ENCODE measurements around the gene DHX40. TPM values are rescaled to one million over a fixed set of nuclear protein-coding genes. Genes with fewer than 3 reads are reported as not detected.
A peak's percentile ranks its signal among the peaks of the same experiment; 100 is the strongest.
"Not testable (repeated sequence)": the region's sequence is repeated elsewhere in the genome, so short reads cannot be mapped to it uniquely, and the experiment has no call there.

Gene DHX40
- total RNA-seq, 1 donor from 2014 or later: 28.8 TPM

DNA sequence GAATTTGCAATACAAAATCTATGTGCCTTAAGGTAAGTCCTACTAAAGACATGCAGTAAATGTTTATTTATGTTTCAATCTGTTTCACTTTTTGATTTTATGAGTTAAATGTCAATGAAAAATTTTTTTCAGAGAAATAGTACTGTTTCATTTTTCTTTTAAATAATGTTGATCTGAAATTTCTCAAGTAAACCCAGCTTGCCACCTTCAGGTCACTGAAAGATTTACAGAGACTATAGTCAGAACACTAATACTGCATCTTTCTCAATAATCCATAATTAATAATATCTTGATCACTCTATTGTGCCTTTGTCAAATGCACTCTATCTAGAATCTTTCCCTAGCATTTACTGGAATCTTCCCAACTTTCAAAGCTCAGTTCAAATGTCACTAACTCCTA, 6.5 kb upstream of the DHX40 start:
- no peak for DNase-seq (ENCODE audit: extremely low read depth, low read depth, low spot score)

DNA sequence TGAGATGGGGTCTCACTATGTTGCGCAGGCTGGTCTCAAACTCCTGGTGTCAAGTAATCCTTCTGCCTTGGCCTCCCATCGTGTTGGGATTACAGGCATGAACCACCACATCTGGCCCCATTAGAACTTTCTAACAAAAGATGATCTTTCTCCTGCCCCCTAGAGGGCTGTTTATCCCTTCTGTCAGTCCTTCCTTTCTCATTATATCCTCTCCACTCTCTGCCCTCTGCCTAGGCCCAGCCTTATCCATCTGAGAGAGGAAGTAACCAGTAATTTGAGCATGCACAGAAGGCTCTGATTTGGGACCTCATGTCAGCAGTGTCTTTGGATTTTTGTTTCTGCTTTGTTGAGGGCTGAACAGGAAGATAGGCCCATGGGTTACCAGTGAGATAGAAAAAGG, 4.4 kb upstream of the DHX40 start:
- no peak for DNase-seq (ENCODE audit: extremely low read depth, low read depth, low spot score)

DNA sequence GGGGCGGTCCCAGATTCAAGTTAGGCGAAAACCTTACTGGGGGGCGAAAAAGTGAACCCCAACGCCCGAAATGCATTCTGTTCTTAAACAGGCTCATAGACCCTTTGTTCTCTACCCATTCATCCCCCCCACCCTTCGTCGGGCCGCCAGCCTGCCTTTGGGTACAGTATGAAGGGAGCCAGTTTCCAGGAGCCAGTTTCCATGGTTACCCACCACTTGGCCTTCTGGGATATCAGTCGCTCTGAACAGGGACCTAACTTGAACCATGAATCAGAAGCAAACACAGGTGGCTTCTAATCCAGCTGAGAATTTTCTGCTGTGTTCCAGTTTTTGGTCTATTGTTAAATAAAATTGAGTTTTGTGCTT, 532 bp downstream of the DHX40 start:
- no peak for DNase-seq (ENCODE audit: extremely low read depth, low read depth, low spot score)

GRCh38 chr17:59569151-59569550, 3.7 kb downstream of the DHX40 start:
- not testable (repeated sequence) for DNase-seq (ENCODE audit: extremely low read depth, low read depth, low spot score)

GRCh38 chr17:59572301-59572924, 7.0 kb downstream of the DHX40 start:
- DNase-seq (ENCODE audit: extremely low read depth, low read depth, low spot score): no peak

DNA sequence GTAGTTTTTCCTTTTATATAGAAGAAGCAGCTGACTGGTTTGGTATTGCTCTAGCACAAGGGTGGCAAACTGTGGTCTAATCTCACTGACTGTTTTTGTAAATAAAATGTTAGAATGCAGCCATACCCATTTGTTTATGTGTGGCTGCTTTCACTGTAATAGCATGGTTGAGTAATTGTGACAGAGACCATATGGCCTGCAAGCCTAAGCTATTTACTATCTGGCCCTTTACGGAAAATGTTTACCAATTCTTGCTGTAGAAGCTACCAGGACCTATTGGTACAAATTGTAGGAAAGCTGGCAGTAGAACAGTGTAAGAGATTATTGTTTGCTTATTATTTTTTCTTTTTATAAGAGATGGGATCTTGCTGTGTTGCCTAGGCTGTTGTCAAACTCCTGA, 18.8 kb downstream of the DHX40 start:
- not testable (repeated sequence) for DNase-seq (ENCODE audit: extremely low read depth, low read depth, low spot score)

DNA sequence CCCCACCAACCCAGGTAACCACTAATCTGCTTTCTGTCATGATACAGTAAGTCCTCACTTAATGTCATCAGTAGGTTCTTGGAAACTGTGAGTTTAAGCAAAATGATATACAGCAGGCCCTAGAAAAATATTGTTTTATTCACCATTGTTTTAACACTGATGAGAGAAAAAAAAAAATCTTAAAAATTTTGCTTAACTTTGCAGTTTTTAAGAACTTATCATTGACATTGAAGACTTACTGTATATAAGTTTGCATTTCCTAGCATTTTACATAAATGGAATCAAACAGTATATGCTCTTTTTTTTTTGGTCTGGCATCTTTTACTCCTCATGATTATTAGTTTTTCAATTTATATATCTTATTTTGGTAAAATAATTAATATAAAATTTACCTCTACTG, 34.8 kb downstream of the DHX40 start:
- no peak for DNase-seq (ENCODE audit: extremely low read depth, low read depth, low spot score)

DNA sequence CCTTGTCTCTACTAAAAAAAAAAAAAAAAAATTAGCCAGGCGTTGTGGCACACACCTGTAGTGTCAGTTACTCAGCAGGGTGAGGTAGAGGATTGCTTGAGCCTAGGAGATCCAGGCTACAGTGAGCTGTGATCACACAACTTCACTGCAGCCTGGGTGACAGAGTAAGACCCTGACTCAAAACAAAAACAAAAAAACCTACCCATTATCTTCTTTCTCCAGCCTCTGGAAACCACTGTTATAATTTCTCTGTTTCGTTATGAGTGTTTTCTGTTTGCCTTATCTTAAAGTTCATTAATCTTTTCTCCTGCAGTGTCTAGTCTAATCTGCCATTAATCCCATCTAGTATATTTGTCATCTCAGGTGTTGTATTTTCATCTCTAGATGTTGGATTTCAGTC, 35.7 kb downstream of the DHX40 start:
- no peak for DNase-seq (ENCODE audit: extremely low read depth, low read depth, low spot score)

DNA sequence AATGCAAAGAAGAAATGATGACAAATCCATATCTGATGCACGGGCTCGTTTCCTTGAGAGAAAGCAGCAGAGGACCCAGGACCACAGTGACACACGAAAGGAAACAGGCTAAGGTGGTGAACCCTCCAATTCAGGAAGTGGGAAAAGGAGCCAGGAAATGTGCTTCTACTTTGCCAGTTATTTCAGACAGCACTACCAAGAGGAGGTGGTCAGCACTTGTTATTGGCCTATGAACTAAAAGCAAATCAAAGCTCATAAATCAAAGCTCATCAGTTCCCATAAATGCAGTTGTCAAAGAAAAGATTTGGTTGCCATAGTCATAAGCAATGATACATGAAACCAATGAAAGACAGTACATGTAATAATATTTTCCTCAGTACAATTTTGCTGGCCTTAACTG, 41.7 kb downstream of the DHX40 start:
- no peak for DNase-seq (ENCODE audit: extremely low read depth, low read depth, low spot score)

DNA sequence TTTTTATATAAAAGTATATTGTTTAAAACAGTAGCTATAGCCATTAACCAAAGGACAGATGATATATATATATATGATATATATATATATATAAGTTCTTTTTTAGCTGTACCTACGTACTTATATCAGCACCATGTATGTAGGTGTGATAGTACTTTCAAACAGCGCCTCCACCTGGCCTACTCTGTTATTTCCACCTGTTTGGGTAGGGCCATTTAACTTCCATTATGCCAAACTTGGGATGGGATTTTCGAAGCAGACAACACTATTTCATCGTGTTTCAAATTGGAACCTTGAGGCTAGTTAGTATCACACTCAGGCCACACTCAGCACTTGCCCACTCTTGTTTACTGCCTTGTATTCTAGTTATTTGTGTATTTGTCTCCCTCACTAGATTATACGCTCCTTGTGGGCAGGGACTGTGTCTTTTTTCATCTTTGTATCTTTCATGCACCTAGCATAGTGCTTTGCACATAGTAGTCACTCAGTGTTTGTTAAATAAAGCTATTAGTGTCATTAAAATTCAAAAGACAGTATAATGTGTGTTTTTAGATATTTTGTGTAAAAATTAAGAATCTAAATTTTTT, 42.5 kb downstream of the DHX40 start:
- no peak for DNase-seq (ENCODE audit: extremely low read depth, low read depth, low spot score)

DNA sequence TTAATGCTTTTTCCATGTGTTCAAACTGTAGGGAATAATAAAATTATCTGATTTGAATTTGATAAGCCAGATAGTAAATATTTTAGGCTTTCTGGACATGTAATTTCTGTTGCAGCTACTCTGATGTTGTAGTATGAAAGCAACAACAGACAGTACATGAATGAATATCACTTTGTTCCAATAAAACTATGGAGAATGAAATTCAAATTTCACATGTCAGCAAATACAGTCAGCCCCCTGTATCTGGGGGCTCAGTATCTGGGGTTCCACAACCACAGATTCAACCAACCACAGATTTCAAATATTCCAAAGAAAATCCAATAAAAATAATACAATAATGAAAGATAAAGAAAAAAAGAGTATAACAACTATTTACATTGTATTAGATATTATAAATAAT, 46.1 kb downstream of the DHX40 start:
- no peak for DNase-seq (ENCODE audit: extremely low read depth, low read depth, low spot score)

- DNase-seq (ENCODE audit: extremely low read depth, low read depth, low spot score): no peak
Measured at GRCh38 chr17:59616253-59616920, 51.0 kb downstream of the DHX40 start.

DNA sequence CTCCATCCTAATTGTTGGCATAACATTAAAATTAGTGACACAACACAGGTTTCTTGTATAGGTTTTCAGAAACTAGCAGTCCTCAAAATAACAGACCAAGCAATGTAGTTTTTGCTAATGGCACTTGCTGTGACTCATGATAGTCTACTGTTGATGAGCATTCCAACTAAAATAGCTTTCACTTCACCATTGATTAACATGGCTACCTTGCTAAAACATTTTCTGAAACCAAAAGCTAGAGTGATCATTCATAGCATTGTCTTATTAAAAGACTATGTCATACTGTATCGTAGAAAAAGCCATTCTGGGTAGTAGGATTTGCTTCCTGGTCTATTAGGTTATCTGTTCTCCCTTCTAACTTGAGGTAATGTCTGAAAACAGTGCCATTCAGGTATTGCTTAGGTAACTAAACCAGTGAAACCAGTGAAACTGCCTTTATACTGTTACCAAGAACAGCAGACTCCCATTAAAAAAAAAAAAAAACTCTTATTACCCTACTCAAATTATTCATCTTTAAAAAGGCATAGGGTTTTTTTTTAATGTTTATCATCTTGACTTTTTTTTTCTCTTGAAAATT, 51.8 kb downstream of the DHX40 start:
- no peak for DNase-seq (ENCODE audit: extremely low read depth, low read depth, low spot score)

DNA sequence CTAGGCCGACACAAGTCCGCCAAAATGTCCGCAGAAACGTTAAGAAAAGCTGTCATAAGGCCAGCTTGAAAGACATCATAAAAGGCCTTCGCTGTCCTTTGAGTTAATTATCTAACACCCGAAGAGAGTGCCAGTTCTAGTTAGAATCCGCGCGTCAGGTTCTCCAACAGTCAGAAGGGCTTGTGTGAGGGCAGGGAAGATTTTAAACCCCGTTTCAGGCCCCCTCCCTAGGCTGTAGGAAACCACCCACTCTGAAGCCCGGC, 53.6 kb downstream of the DHX40 start:
- no peak for DNase-seq (ENCODE audit: extremely low read depth, low read depth, low spot score)

DNA sequence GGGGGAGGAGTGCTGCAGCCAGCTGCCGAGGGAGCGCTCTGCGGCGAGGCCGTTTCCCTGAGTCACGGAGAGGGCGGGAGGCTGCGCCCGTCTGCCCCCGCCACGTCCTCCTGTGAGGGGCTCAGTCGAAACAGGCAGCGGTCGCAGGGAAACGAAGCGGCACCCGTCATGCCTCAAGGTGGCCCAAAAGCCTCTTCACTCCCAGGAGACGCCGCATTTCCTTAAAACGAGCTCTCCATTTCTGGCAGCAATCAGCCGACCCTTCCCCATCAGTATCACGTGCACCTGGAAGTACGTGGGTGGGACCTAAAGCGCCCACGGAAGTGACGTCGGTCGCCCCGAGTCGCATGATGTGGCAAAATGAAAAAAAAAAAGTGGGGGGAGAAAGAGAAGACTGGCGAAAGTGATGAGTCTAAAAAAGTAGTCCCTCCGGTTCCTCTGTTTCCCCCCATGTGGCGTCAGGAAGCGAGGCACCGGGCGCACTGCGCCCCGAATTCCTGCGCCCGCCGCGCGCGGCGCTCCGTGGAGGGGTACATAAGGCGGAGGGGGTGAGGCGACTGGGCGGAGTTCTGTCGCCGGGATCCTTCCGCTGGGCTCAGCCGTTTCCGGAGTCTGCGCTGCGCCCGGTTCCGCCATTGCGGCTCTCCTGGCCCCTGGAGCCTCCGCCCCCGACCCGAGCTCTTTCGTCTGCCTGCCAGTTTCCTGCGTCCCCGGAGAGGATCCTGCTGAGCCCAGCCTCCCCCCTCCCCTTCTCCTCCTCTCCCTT, 54.1 kb downstream of the DHX40 start, which contains the start of gene CLTC:
TSS of gene CLTC (plus strand) at position 598 of the 766 bp plus-strand sequence. CDS start 237 bp downstream, outside the sequence.
- DNase-seq (ENCODE audit: extremely low read depth, low read depth, low spot score): peak; percentile 75

- no peak for DNase-seq (ENCODE audit: extremely low read depth, low read depth, low spot score)
Measured at GRCh38 chr17:59620064-59620359, 54.6 kb downstream of the DHX40 start.

GRCh38 chr17:59620518-59621259, 55.3 kb downstream of the DHX40 start:
- DNase-seq (ENCODE audit: extremely low read depth, low read depth, low spot score): no peak

- no peak for DNase-seq (ENCODE audit: extremely low read depth, low read depth, low spot score)
Measured at GRCh38 chr17:59621771-59622170, 56.4 kb downstream of the DHX40 start.

DNA sequence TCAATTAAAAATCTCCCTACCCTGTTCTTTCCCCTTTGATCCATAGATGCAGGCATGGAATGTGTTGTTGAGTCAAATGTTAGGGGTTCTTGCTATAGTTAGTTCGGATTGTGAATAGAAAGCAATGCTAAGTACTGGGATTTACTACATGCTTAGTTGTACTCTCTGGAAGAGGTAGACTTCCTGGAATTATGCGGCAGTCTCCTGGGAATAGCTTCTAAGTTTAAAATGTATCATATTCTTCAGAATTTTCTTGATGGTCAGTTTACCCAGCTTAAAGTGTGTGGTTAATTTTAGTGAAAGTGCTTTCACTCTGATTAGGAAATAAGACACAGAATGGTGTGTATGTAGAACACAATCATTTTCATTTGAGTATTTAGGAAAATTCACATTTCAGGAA, 57.7 kb downstream of the DHX40 start:
- no peak for DNase-seq (ENCODE audit: extremely low read depth, low read depth, low spot score)

DNA sequence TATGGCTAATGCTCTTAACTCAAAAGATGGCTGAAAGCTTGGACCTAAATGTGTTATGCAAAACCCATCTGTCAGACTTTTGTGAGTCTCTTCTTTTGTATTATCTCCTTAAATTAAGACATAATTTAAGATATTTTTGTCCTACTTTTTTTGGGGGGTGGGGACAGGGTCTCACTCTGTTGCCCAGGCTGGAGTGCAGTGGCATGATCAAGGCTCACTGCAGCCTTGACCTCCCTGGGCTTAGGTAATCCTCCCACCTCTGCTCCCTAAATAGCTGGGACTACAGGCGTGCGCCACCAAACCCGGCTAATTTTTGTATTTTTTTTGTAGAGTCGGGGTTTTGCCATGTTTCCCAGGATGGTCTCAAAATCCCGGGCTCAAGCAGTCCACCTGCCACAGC, 61.3 kb downstream of the DHX40 start:
- DNase-seq (ENCODE audit: extremely low read depth, low read depth, low spot score): no peak

DNA sequence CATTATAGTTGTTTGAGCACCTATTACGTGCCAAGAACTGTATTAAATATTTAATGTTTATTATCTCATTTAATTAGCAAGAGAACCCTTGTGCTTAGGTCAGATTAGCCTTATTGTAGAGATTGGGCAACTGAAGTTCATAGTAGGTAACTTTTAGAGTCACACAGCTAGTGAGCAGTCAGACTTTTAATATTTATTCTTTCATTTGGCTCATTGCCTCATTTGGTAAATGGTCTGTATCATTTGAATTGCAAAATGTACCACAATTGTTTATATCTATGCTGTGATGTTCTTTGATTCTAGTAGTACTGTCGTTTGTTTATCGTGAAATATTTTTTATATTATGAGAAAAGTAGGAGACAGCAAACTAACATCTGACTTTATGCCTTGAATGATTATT, 61.9 kb downstream of the DHX40 start:
- no peak for DNase-seq (ENCODE audit: extremely low read depth, low read depth, low spot score)

All from glomerular endothelial cell (primary cell).